NCI-H524 treated with DMSO at 0.1 percent for 48 hours (cell line): ENCODE measurements around the gene ABI3.
"Not testable (repeated sequence)": the region's sequence is repeated elsewhere in the genome, so short reads cannot be mapped to it uniquely, and the experiment has no call there.

Experiments
- DNase-seq: peaks from one replicate; lab custom pipeline; 2025; lab: John Stamatoyannopoulos, UW

ABI3 gene

DNA sequence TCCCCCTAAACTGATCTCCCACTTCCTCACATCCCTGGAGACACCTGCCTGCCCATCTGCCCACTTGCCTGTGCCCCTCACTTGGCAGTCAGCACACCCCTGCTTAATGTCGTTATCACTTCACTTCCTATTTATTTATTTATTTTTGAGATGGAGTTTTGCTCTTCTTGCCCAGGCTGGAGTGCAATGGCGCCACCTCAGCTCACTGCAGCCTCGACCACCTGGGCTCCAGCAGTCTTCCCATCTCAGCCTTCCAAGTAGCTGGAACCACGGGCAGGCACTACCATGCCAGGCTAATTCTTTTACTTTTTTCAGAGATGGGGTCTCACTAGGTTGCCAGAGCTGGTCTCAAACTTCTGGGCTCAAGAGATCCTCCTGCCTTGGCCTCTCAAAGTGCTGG lies 43.6 kb downstream of the ABI3 start:
- no peak for DNase-seq

DNA sequence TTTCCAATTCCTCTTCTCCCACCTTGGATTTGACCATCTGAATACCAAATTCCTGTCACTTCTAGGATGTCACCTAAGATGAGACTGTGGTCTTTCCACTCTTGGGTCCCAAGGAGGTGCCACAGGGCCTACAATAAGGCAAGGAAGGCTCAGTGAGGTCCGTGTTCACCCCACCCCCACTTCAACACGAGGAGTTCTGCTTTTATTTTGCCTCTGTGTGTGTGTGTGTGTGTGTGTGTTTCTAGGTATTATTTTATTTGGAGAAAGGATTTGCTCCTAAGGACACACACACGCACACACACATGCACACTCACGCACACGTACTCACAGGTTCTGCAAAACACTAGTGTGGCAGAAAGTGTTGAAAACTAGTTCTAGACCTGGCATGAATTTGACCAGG lies 44.6 kb downstream of the ABI3 start:
- DNase-seq: no peak

DNA sequence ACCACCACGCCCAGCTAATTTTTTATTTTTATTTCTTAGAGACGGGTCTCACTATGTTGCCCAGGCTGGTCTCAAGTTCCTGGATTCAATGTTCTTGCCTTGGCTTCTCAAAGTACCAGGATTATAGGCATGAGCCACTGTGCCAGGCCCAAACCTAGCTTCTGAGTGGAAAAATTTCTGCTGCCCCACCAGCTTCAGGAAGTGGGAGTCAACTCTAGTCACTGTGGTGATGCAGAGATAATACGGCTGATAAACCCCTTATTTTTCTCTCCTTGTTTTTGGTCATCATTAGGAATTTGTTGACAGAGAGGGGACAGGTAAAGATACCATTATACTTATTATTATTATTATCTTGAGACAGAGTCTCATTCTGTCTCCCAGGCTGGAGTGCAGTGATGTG lies 47.9 kb downstream of the ABI3 start:
- no peak for DNase-seq

DNA sequence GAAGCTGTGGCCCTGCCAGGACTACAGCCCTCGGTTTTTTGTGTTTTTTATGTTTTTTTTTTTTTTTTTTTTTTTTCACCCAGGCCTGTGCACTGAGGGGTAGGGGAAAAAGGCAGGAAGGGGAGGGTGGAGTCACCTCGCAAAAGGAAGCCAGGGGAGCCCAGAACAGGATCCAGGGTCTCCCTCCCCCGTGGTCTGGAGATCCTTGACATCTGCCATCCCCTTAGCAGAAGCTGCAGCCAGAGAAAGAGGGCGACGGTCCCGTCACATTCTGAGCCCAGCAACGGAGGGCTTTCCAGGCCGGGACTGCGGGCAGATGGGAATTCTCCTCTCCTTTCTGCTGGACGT lies 49.1 kb downstream of the ABI3 start:
- DNase-seq: no peak

DNA sequence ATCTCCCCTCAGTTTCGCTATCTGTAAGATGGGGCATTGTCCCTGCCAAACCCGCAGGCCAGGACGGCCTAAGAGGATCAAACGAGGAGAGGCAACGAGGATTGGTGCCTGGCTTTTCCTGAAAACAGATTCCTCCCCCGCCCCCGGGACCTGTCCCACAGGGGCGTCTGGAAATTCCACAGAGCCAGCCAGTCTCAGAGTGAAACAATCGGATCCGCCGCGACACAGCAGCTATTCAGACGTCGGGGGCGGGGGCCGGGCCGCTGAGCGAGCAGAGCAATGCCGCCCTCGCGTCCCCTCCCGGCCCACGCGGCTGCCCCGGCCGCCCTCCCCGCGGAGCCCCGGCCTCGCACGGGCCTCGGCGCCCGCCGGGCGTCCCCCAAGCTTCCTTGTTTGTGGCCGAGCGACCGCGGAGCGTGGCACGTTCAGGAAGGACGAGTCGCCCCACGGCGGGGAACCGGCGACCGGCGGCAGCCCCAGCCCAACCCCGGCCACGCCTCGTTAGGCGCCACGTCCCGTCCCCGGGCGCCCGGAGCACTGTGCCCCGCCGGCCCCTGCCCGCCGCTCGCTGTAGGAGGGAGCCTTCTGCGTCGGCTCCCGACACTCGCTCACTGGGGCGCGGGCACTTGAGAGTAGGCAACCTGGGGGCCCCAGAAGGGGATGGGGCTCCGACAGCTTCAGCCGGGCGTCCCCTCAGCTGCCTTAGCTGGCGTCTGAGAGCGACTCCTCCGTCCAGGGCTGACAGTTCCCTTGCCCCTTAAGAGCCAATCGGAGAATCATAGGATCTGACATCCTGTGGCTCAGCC lies 49.7 kb downstream of the ABI3 start:
- DNase-seq: no peak

DNA sequence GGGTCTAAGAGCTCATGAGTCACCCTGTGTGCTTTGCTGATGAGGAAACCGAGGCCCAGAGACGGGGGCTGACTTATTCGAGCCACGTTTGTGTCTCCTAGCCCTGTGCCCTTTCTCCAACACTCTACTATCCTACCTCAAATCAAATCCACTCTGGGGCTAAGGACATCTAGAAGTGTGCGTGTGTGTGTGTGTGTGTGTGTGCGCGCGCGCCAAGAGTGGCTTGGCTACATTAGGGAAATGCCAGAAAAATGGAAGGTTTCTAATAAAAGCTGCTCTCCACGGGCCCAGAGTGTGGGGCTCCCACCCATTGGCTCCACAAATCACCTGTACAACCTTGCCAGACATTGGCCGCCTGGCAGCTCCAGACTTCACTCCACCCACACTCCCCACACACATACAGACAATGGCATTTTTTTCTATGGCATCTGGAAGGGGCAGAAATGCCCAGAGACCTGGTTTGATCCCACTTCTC lies 50.3 kb downstream of the ABI3 start:
- no peak for DNase-seq

DNA sequence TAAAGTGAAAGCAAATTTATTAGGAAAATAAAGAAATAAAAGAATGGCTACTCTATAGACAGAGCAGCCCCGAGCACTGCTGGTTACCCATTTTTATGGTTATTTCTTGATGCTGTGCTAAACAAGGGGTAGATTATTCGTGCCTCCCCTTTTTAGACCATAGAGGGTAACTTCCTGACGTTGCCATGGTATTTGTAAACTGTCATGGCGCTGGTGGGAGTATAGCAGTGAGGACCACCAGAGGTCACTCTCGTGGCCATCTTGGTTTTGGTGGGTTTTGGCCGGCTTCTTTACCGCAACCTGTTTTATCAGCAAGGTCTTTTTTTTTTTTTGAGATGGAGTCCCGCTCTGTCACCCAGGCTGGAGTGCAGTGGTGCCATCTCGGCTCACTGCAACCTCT lies 51.0 kb downstream of the ABI3 start:
- not testable (repeated sequence) for DNase-seq

DNA sequence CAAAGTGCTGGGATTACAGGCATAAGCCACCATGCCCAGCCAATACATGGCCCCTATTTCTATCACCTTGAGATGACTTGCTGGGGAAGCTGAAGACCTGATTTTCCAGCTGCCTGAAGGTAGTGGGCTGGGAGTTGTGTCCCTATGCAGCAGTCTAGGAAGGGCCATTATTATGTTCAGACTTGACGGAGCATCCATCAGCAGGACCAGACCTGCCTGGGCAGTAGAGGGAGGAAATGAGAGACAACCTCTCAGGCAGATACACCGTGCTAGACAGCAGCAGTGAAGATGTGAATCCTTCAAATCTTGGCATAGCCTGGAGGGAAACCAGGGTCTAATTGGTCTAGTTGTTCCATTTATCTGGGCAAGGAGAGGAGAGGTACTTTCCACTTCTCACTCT lies 55.7 kb downstream of the ABI3 start:
- DNase-seq: no peak

DNA sequence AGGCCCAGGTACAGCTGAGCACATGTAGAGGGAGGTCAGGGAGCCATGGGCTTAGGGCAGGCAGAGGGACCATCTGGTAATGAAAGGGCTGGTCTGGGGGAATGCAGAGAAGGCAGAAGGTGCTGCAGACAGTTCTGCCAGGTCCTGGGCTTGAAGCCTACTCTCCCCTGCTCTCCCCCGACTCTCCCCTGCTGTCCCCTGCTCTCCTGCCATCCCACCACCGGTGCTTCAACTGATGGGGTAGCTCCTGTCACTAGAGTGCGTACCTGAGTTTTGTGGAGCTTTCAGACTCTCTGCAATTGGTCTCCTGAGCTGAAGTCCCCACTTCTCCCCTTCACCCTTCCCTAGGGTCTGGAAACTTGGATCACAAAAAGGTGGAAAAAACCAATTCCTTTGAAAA lies 57.4 kb downstream of the ABI3 start:
- DNase-seq: no peak

DNA sequence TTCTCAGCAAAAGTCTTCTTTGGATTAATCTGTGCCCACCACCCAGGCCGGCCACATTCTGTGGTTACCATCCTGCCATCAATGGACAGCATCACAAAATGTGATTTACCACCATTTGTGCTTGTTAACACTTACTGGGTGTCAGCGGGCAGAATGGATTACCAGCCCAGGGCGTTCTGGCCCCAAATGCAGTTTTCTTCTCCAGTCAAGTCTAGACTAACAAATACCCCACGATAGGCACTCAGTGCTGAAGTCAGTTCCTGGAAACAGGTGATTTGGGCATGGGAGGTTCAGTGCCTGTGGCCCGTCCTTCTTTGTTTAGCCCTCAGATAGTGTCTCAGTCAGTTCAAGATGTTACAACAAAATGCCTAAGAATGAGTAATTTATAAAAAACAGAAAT lies 58.8 kb downstream of the ABI3 start:
- no peak for DNase-seq
